GM10847 (cell line): ENCODE measurements around the gene ANGPTL8.

ENCODE experiments used
- POLR2A ChIP-seq: IDR thresholded peaks from 2 replicates; pipeline ENCODE4 v1.6.1; 2011; ENCODE audit not compliant: insufficient read length; ENCODE audit errors: extremely low read depth

The ANGPTL8 gene

DNA sequence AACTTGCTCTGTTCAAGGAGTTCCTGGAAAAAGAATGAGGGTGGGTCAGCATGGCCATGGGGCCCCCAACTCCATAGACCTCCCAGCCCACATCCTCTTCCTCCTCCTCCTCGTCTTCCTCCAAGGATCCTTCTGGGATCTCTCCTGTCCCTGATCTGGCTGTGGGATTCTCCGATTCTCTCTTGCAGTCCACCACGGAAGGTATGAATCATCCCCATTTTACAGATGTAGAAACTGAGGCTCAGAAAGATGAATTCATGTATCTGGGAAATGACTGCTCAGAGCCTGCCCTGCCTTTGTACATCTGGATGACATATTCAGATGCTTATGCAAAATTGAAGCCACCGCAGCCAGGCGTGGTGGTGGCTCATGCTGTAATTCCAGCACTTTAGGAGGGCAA is 39.9 kb upstream of the ANGPTL8 start:
- TF ChIP-seq POLR2A = no peak

DNA sequence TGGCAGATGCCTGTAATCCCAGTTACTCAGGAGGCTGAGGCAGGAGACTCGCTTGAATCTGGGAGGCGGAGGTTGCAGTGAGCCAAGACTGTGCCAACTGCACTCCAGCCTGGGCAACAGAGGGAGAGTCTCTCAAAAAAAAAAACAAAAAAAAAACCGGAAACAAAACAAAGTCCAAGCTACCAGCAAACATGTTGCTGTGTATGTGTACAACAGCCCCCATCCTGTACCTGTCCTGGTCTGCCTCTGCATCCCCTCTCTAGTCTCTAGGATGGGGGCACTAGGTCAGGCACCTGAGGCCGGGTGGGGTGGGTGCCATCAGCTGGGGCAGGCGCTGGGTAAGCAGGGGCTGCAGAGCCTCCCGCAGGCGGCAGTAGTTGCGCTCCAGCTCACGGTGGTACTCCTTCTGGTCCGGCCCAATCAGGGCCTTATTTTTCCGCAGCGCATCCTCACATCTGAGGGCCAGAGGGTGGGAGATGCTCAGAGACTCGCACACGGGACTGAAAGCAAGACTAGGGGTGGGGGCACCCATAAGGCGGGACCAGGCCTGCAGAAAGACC is 39.3 kb upstream of the ANGPTL8 start:
- no peak for TF ChIP-seq POLR2A

DNA sequence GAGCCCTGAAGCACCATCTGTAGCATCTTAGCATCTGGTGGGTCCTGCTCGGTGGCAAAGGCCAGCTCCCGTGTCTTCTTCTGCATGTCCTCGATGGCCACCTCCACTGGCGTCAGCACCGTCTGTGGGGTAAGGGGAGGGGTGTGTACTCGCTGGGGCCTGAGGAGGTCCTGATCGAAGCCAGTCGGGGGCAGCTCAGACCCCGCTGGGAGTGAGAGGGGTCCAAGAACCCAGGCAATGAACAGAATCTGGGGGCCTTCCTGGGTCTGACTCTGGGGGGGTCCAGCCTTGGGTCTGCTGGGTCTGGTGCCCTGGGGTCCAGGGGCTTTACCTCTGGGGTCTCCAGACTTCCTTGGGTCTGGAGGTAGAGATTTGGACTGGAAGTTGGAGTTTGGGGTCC is 38.5 kb upstream of the ANGPTL8 start:
- no peak for TF ChIP-seq POLR2A

DNA sequence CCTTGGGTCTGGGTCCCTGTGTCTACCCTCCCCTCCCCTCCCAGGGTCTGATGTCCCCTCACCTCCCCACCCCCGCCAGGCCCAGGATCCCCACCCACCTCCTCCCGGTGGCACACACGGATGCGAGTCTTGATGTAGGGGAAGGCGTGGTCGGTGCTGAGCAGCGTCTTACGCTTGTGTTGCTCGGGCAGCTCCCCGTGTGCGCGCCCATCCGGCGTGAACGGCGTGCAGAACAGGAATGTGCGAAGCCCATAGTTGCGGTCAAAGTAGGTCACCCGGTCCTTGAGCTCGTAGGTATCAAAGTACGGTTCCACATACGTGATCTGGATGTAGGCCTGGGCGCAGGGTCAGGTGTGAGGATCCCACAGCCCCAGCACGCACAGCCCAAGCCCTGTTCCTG is 37.6 kb upstream of the ANGPTL8 start:
- TF ChIP-seq POLR2A = no peak

DNA sequence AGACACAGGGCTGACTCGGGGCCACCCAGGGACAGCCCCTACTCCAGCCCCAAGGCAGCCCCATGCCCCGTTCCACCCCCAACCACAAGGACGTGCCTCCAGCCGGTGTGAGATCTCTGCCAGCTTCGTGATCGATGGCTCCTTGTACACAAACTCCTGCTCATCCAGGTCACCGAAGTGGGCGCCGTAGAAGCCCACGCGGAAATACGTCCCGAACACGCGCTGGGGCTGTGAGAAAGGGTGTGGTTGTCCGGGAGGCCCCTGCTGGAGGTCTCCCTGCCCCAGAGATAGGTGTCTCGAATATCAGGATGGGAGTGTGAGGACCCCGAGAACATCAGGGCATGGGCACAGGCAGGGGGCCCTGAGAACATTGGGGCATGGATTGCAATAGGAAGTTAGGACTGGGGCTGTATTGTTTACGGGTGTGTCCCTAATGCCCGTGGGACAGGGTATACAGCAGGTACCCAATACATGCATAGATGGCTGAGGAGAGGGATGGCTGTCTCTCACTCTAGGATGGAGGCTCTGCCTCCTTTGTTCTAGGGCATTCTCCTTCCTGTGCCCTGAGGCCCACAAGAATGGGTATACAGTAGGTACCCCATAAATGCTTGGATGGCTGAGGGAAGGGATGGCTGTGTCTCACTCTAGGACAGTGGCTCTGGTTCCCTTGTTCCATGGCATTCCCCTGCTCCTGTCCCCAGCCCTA is 36.8 kb upstream of the ANGPTL8 start:
- no peak for TF ChIP-seq POLR2A

DNA sequence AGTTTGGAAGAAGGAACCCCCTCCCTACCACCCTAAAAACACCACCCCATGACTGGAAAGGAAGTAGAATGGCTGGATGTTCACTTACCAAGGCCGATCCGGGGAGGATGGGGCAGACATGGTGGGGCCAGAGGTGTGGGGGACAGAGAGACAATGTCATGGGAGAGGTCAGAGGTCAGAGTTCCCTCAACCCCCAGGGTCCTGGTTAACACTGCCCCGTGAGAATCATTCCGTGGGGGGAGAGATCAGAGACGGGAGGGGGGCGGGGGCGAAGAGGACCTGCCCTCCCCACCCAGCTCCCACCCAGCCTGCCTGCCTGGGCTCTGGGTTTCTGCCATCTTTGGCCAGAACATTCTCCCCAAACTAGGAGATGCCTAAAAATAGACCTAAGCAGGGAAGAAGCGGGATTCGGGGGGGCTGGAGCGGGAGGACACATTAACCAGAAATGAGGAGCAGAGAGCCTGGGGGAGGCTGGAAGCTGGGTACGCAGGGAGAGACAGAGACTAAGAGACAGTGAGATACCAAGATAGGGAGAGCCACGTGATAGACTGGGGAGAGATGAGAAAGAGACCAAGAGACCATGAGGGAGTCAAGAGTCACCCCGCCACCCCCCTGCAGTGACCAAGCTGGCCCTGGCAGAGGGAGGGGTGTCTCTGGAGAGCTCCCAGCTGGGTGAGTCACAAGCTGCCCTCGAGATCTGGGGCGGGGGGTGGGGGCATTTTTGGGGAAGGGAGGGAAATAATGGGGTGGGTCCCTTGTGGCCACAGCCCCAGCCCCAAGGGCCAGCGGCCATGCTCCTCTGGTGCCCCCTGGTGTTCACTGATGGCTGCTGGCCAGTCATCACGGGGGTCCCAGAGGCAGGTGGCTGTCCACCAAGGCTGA is 36.0 kb upstream of the ANGPTL8 start:
- TF ChIP-seq POLR2A = no peak

DNA sequence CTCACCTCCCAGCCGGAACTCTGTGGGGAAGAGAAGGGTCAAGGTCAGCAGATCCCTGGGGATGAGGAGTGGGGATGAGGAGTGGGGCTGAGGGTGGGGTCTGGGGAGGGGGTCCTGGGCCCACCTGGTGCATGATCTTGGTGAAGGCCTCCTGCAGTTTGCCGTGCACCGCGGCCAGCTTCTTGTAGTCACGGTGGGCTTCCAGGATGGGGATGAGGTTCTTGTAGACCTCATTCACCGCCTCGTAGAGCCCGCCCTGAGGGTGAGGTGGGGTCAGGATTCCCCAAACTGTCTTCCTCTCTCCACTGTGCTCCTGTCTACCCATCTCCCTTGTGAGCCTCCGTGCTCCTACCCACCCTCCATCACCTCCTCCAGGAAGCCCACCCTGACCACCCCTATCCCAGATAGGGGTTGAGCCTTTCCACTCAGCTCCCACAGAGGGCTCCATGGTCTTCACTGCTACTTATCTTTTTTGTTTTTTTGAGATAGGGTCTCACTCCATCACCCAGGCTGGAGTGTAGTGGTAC is 35.3 kb upstream of the ANGPTL8 start:
- TF ChIP-seq POLR2A = no peak

DNA sequence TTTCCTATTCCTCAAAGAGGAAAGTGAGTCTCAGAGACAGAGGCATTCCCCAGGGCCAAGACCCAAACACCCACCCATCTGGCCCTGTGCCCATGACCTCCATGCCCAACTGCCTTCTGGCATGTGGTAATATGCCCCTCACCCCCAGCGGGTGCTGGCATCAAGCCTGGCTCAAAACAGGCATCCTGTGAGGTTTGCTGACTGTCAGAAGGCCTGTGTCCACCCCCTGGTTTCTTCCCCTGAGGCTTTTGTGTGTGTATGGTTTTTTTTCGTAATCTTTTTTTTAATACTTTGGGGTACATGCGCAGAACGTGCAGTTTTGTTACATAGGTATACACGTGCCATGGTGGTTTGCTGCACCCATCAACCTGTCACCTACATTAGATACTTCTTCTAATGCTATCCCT is 34.5 kb upstream of the ANGPTL8 start:
- TF ChIP-seq POLR2A = no peak

DNA sequence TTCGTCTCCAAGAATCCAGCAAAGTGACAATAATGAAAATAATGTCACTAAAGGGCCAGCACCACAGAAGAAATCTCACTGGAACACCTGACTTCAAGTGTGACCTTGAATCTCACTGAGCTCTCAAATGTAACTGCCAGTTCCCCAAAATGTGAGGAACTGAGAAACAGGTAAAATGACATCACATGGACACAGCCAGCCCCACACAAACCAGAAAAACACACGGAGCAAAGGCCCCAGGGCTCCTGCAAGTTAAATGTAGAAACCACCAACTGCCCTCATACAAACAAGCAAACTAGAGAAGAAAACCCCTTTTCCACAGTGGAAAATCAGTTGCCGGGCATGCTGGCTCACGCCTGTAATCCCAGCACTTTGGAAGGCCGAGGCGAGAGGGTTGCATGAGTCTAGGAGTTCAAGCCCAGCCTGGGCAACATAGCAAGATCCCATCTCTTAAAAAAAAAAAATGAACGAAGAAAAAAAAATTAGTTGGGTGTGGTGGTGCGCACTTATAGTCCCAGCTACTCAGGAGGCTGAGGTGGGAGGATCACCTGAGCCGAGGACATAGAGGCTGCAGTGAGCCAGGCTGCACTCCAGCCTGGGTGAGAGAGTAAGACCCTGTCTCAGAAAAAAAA is 33.4 kb upstream of the ANGPTL8 start:
- TF ChIP-seq POLR2A = no peak

DNA sequence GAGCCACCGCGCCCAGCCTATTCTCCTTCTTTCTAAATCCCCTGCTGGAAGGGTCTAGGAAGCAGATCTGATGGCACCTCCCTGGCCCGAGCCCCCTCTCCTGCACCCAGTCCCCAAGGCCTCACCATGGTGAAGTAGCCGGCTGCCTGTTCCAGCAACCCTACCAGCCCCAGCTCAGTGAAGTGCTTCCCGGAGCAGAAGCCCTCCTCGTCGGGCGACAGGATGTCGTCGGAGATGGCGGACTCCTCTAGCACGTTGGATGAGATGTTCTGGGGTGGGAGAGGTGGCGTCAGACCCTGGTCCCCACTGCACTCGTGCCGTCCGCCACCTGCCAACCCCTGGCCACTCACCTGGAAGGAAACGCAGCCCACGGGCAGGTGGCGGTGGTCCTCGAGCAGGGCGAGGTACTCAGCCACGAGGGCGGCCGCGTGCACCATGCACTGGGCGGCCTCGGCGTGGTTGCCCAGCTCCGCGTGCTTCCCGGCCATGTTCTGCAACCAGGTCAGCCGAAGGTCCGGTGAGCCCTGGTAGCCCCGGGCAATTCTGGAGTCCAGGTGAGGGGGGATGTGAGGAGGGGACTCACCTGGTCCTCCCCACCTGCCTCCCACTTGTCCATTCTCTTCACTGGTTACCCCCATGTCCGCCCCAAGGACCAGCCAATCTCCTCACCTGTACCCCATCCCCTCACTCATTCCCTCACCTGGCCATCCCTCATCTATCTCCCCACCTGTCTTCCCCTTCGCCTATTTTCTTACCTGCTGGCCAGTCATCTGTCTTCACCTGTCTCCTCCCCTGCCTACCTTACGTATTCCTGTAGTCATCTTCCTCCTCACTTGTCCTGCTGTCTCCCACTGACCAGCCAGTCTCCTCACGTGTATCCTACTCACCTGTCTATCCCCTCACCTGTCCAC is 30.6 kb upstream of the ANGPTL8 start:
- no peak for TF ChIP-seq POLR2A

DNA sequence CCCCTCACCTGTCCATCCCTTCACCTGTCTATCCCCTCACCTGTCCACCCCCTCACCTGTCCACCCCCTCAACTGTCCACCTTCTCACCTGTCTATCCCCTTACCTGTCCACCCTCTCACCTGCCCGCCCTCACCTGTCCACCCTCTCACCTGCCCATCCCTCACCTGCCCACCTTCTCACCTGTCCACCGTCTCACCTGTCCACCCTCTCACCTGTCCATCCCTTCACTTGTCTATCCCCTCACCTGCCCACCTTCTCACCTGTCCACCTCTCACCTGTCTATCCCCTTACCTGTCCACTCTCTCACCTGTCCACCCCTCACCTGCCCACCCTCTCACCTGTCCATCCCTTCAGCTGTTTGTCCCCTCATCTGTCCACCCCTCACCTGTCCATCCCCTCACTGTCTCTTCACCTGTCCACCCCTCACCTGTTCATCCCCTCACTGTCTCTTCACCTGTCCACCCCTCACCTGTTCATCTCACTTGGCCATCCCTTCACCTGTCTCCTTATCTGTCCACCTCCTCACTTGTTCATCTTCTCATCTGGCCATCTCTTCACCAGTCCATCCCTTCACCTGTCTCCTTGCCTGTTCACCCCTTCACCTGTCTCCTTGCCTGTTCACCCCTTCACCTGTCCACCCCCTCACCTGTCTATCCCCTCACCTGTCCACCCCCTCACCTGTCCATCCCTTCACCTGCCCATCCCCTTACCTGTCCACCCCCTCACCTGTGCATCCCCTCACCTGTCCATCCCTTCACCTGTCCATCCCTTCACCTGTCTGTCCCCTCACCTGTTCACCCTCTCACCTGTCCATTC is 29.4 kb upstream of the ANGPTL8 start:
- TF ChIP-seq POLR2A = no peak

DNA sequence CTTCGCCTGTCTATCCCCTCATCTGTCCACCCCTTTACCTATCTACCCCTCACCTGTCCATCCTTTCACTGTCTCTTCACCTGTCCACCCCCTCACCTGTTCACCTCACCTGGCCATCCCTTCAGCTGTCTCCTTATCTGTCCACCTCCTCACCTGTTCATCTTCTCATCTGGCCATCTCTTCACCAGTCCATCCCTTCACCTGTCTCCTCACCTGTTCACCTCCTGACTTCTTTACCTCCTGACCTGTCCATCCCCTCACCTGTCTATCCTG is 28.8 kb upstream of the ANGPTL8 start:
- TF ChIP-seq POLR2A = no peak

DNA sequence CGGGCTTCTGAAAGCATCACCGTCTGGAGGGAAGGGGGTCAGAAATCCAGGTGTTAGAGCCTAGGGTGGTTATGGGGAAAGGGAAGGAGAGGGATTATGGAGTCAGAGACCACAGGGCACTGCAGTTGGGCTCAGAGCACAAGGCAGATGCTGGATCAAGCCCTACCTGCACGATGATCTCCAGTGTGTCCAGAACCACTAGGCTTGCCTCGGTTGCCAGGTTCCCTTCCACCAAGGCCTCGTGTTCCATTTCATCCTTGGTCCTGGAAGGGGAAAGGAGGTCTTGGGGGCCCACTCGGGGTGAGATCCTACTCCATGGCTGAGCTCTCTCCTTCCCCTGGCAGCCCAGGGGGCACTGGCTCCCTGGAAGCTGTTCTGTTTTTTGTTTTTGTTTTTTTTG is 25.0 kb upstream of the ANGPTL8 start:
- TF ChIP-seq POLR2A = no peak

DNA sequence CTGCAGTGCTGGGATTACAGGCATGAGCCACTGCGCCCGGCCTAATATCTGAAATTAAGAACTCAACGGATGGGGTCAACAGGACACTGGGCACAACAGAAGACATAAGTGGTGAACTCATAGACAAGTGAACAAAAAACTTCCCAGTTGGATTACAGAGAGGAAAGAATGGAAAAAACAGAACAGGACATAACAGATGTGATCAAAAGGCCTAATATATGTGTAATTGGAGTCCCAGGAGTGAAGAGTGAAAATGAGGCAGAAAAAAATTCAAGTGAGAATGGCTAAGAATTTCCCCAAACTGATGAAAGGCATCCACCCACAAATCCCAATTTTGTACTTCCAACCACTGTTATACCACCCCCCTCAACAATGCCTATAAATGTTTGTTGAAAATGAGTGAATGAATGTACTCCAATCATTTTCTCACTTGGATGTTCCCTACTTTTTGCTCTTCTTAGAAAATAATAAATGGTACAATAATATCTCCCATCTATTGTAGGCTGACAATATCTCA is 18.3 kb upstream of the ANGPTL8 start:
- no peak for TF ChIP-seq POLR2A
